Fibroblast of skin of scalp (primary cell): Measurements from ENCODE around the gene ZCCHC4.

Experiments
- DNase-seq: peaks from one replicate; pipeline ENCODE4 v3.0.0-alpha.2; 2013

The ZCCHC4 gene

GRCh38 chr4:25378437-25378743 is 65.8 kb downstream of the ZCCHC4 start:
- DNase-seq: no peak

- no peak for DNase-seq
Measured at GRCh38 chr4:25379591-25379990, 67.0 kb downstream of the ZCCHC4 start.

DNA sequence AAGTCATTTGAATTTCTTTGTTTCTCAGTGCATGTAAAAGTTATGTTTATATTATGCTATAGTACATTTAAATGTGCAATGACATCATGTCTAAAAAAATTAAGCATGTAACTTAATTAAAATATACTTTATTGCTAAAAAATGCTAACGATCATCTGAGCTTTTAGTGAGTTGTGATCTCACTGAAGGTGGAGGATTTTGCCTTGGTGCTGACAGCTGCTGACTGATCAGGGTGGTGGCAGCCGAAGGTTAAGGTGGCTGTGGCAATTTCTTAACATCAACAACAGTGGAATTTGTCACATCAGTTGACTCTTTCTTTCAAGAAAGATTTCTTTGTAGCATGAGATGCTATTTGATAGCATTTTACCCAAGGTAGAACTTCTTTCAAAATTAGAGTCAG is 71.1 kb downstream of the ZCCHC4 start:
- DNase-seq: no peak

DNA sequence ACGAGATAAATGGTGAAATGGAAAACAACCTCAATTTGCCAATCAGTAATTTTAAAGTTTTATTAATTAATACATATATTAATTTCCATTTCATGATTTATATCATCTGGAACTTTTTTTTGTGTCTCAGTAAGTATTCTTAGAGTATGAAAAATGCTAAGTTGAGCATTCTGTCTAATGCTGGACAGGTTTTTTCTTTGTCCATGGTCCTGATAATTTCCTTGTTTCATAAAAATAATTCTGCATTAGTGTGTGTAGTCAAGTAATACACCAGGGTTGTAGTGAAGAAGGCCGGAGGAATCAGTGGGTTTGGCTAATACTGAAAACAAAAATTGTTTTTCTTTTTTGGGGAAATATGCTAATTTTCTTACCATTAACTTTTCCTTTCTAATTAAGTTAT is 74.4 kb downstream of the ZCCHC4 start:
- no peak for DNase-seq

- no peak for DNase-seq
Measured at GRCh38 chr4:25397305-25397704, 84.7 kb downstream of the ZCCHC4 start.

GRCh38 chr4:25399510-25399909 is 86.9 kb downstream of the ZCCHC4 start:
- no peak for DNase-seq

DNA sequence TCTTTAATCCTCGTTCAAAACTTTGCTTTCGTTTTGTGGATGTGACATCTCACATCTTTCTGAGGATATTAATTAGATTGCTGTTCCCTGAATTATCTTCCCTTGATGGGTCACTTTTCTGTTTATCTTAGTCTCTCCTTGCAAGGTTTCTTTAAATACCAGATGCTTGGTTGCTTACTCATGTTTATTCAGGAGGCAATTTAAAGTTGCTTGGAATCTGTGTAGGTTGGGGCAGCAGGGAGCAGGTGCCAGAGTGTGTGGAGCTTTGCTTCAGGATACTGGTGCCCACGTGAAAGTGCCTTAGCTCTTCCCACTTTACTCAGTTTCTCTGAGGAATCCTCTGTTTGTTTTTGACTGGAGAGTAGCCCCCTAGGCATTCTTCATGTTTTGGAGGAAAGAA is 88.5 kb downstream of the ZCCHC4 start:
- no peak for DNase-seq

DNA sequence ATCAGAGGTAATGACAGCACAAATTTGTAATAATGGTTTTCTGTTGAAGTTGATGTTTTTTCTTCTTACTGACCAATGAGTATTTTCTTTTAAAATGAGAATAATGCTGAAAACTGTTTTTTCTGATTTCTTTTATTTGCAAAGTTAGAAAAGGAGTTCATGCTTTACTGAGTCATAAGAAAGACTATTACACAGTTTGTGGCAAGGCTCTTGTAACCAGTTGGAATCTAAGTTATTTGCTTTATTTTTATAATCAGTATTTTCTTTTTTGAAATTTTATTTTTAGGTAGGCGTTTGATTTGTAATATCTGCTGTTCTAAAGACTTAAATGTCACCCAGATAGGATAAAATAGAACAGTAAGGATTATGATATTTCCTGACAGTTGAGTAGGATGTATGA is 89.9 kb downstream of the ZCCHC4 start:
- DNase-seq: peak; percentile 13

DNA sequence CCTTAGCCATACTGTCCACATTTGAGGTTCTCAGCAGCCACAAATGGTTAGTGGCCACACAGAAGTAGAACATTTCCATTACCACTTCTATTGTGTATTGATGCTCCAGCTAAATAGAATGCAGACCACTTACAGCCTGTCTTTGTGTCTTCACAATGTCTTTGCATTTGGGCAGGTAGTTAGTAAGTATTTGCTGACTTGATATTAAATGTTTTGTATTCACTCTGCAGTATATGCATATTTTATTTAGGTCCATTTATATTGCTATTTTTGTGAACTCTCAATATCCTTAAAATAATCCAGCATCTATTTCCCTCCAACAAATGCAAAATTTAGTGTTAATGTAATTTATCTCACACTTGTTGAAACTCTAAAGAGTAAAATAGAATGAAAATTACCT is 91.1 kb downstream of the ZCCHC4 start:
- DNase-seq: no peak

GRCh38 chr4:25405453-25405852 is 92.9 kb downstream of the ZCCHC4 start:
- DNase-seq: no peak

DNA sequence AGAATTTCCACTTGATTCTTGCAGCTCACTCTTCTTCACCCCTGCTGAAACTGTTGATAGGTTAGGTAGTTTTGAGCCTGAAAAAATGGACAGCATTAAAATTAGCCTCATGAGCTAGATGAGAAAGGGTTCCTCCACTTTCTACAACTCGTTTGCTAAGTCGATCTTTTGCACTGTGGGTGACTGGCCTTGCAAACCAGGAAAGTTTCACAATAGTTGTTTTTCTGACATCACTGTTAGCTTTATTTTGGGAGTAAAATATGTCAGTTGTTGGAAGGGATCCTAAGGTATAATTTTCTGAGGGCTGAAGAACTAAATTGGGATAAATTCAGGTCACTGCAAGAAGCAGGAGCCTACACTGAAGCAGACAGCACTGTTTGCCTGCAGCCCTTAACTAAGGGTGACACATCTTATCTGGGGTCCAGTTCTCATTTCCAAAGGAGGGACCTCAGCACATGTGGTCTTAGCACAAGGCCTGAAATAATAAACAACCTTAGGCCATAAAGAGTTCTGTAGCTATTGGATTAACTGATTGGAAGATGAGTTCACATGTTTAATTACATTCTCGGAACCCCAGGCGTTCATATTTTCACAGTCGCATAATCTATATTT is 93.6 kb downstream of the ZCCHC4 start:
- DNase-seq: no peak

DNA sequence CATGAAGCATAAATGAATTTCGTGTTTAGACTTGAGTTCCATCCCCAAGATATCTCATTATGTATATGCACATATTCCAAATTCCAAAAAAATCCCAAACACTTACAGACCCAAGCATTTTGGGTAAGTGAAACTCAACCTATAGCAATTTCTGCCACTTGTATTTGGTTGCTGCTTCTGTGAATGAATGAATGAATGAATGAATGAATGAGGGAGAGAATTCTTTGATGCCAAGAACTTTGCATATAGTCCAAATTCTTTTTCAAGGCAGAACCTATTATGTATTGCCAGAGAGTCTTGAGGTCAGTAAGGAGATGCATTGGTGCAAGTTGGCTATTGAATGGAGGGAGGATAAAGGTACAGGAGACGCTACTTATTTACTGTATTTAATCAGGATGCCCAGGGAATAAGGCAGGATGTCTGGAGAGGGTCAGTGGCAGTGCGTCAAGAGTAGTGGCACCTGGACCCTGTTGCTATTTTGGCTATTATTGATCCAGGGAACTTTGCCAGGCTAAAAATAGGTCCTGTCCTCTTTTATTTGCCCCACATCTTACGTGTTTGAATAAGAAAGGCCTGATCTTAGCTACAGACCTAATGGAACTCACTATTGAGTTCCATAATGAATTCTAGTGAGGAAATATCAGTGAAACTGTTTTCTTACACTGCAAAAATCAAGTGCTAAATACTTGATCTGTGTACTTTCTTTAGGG is 98.4 kb downstream of the ZCCHC4 start:
- DNase-seq: no peak

DNA sequence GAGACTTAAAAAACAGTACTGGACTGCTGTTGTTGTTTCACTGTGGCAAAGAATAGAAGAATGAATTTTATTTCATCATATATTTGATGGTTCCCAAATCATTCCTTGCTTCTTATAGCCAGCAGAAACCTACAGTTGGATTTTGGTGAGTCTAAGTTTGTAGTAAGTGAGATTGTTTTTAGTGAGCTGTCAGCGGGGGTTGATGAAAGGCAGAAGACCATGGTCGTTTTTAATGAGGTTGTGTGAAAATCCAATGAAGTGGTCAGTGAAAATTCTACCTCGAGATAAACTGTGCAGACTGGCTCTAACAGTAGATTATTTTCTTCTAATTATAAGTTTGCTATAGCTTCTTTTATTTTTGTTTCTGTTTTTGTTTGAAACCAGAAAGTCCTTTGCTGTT is 100.7 kb downstream of the ZCCHC4 start:
- DNase-seq: no peak

DNA sequence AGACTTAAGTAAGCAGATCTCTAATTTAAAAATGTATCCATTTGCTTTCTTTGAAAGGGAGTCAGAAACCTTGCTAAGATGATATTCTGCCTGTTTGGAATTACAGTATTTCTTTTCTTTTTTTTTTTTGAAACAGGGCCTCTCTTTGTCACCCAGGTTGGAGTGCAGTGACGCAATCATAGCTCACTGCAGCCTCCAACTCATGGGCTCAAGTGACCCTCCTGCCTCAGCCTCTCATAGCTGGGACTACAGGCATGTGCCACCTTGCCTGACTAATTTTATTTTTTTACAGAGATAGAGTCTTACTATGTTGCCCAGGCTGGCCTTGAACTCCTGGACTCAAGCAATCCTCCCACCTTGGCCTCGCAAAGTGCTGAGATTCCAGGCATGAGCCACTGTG is 104.4 kb downstream of the ZCCHC4 start:
- no peak for DNase-seq
